Colonic mucosa (tissue), 4 donors: ENCODE data around the gene KBTBD13. TPM values are rescaled to one million over a fixed set of nuclear protein-coding genes. Genes with fewer than 3 reads are reported as not detected.
A peak's percentile ranks its signal among the peaks of the same experiment; 100 is the strongest.

Experiments used
- DNase-seq: peaks from one replicate; pipeline ENCODE4 v3.0.0-alpha.2; 2020
- H3K27ac ChIP-seq: fragments of 200-600 bp; one replicate; pipeline ENCODE4 v1.8.0; 2021
- H3K27me3 ChIP-seq: fragments of 200-600 bp; one replicate; pipeline ENCODE4 v1.8.0; 2021
- H3K36me3 ChIP-seq: fragments of 200-600 bp; one replicate; pipeline ENCODE4 v1.8.0; 2021
- H3K4me1 ChIP-seq: fragments of 200-600 bp; one replicate; pipeline ENCODE4 v1.8.0; 2021; ENCODE audit warnings: mild to moderate bottlenecking
- H3K4me3 ChIP-seq: fragments of 200-600 bp; one replicate; pipeline ENCODE4 v1.8.0; 2021
- H3K9ac ChIP-seq, 2 donors: one replicate each; pipeline ENCODE4 v1.7.0; 2013; ENCODE audit warnings: control low read depth in 2 of 2, low read depth in 2 of 2, low read length in 2 of 2
- H3K9me3 ChIP-seq: fragments of 200-600 bp; one replicate; pipeline ENCODE4 v1.8.0; 2021
- CTCF ChIP-seq: fragments of 200-600 bp; IDR thresholded peaks from one replicate; pipeline ENCODE4 v1.8.0; 2022; ENCODE audit warnings: antibody characterized with exemption, mild to moderate bottlenecking
- intact Hi-C: fragments of 100-400 bp; cut with DNase I; formaldehyde crosslinking; loops from one replicate; pipeline ENCODE4 v1.14.1; 2022
- total RNA-seq, 2 donors: library from RNA; stranded (reverse); fragmentation: NEBNext Ultra II Directional in 1 of 2; extraction: Animal tissue kit (Norgen Biotek cat#: 25700) in 1 of 2; gene quantifications; one replicate each; pipeline ENCODE4 v1.2.1, GENCODE V29; 2021
- donor health status: healthy.
- donor health status: DM: no; HTN: no; CAD: no.
- donor health status: DM: no; HTN: no; CAD: no.

The KBTBD13 gene
- total RNA-seq, 2 donors from 2014 or later: not detected

- TF ChIP-seq CTCF: no peak
- DNase-seq: peak; percentile 60
- Histone ChIP-seq H3K4me1 (peaks cover 14% of the 10 kb centered on the region), H3K9me3 (no peaks in the 10 kb centered on the region), H3K36me3 (no peaks in the 10 kb centered on the region), H3K27me3 (no peaks in the 10 kb centered on the region), H3K4me3 (no peak overlapping the region), H3K9ac (peak overlapping the region; percentile 47 to 83), H3K27ac (peak overlapping the region; percentile 89)
- intact Hi-C loops: no loop called here
Measured at GRCh38 chr15:65087873-65088642, 11.5 kb downstream of the KBTBD13 start.

- peak overlapping the region in 1 of 2 donors; percentile 83 for H3K9ac ChIP-seq
- TF ChIP-seq CTCF: no peak
- intact Hi-C loops: no loop called here
- no peaks in the 10 kb centered on the region for H3K9me3 ChIP-seq
- H3K27ac ChIP-seq: peak overlapping the region; percentile 89
- DNase-seq: peak; percentile 71
- peaks cover 13% of the 10 kb centered on the region for H3K4me1 ChIP-seq
- no peaks in the 10 kb centered on the region for H3K27me3 ChIP-seq
- H3K4me3 ChIP-seq: no peak overlapping the region
- no peaks in the 10 kb centered on the region for H3K36me3 ChIP-seq
Measured at GRCh38 chr15:65088643-65089021, 12.1 kb downstream of the KBTBD13 start.

GRCh38 chr15:65089206-65089824 lies 12.8 kb downstream of the KBTBD13 start:
- H3K9ac ChIP-seq: peak overlapping the region in 1 of 2 donors; percentile 83
- H3K4me1 ChIP-seq: peaks cover 13% of the 10 kb centered on the region
- DNase-seq: no peak
- H3K27ac ChIP-seq: peak overlapping the region; percentile 89
- H3K36me3 ChIP-seq: no peaks in the 10 kb centered on the region
- intact Hi-C loops: no loop called here
- no peaks in the 10 kb centered on the region for H3K27me3 ChIP-seq
- no peaks in the 10 kb centered on the region for H3K9me3 ChIP-seq
- H3K4me3 ChIP-seq: no peak overlapping the region
- TF ChIP-seq CTCF: no peak

GRCh38 chr15:65091946-65092770 lies 15.6 kb downstream of the KBTBD13 start:
- Histone ChIP-seq H3K9ac (no peak overlapping the region), H3K4me3 (no peak overlapping the region), H3K27me3 (no peaks in the 10 kb centered on the region), H3K27ac (no peak overlapping the region), H3K36me3 (no peaks in the 10 kb centered on the region), H3K9me3 (no peaks in the 10 kb centered on the region), H3K4me1 (peaks cover 13% of the 10 kb centered on the region)
- DNase-seq: no peak
- no peak for TF ChIP-seq CTCF
- intact Hi-C loops: no loop called here
